ENCODE measurements around the gene PCDHGA10. TPM values are rescaled to one million over a fixed set of nuclear protein-coding genes. Genes with fewer than 3 reads are reported as not detected.

Gene PCDHGA10
- polyA plus RNA-seq, 3 donors from 2014 or later = 0.43 TPM; not detected in 2

DNA sequence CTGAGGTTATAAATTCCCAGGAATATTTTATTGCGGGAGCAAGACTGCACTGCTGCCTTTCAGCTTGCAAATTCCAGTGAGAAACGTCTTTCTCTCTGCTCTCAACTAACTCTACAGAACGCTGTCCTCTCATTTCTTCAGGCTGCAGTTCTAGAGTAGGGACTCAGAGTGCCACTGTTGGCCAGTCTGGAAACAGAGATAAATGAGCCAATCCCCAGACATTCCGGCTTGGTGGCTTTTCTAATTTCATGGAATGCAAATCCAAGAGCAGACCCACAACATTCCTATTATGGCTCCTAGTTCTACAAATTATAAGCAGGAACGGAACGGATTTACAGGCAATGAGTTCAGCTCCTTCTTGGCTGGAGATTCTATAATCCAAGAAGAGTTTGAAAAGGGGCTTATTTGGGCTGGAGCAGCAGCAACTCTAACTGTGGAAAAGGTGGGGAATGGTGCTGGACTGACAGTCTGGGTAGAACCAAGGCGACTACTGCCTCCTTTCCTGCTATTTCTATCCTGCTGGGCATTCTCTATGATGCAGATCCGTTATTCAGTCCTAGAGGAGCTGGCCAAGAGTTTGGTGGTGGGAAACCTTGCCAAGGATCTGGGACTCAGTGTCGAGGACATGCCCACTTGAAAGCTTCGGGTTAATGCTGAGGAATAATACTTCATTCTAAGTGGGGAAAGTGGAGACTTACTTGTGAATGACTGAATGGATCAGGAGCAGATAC, 26.8 kb downstream of the PCDHGA10 start:
- Mint-ChIP-seq H3K36me3 (no peaks in the 10 kb centered on the region), H3K27ac (no peak overlapping the region), H3K9me3 (peaks cover 0 to under 1% (median 0%) of the 10 kb centered on the region in 6 donors), H3K4me1 (no peaks in the 10 kb centered on the region), H3K27me3 (ENCODE audit: low read depth in 3 of 3) (peaks cover 0 to 9% (median 6%) of the 10 kb centered on the region in 3 donors), H3K4me3 (no peak overlapping the region)
- DNase-seq = no peak

DNA sequence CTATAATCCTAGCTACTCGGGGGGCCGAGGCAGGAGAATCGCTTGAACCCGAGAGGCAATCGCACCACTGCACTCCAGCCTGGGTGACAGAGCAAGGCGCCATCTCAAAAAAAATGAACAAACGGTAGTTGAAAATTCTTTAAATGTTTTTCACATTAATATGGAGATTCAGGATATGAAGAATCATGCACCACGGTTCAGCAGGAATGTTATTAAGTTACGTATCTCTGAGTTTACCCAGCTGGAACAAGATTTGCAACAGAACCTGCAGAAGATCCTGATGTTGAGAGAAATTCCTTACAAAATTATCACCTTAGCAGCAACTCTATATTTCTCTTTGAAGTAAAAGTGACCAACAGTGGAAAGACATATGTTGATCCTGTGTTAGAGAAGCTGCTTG, 27.6 kb downstream of the PCDHGA10 start:
- peaks cover 0 to 2% (median 0%) of the 10 kb centered on the region in 6 donors for H3K9me3 Mint-ChIP-seq
- H3K4me1 Mint-ChIP-seq = no peaks in the 10 kb centered on the region
- no peak overlapping the region for H3K27ac Mint-ChIP-seq
- H3K36me3 Mint-ChIP-seq = no peaks in the 10 kb centered on the region
- no peak for DNase-seq
- H3K4me3 Mint-ChIP-seq = no peak overlapping the region
- peaks cover 0 to 9% (median 5%) of the 10 kb centered on the region in 3 donors for H3K27me3 Mint-ChIP-seq (ENCODE audit: low read depth in 3 of 3)

DNA sequence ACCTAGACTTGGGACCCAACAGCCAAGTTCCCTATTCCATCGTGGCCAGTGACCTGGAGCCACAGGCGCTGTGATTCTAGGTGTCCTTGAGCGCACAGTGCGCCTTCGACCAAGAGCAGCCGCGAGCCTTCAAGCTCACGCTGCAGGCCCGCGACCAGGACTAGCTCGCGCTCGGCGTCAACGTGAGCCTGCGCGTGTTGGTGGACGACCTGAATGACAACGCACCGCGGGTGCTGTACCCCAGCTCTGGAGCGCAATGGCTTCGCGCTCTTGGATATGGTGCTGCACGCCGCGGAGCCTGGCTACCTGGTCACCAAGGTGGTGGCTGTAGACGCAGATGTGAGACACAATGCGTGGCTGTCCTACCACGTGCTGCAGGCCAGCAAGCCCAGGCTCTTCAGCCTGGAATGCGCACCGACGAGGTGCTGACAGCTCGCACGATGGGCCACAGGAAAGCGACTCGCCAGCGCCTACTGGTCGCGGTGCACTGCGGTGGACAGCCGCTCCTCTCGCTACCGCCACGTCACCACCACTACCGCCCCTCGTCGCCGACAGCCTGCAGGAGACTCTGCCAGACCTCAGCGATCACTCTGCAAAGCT, 28.9 kb downstream of the PCDHGA10 start:
- Mint-ChIP-seq H3K4me3 (no peak overlapping the region), H3K36me3 (no peaks in the 10 kb centered on the region), H3K27me3 (ENCODE audit: low read depth in 3 of 3) (peaks cover 0 to 9% (median 6%) of the 10 kb centered on the region in 3 donors), H3K27ac (no peak overlapping the region), H3K4me1 (no peaks in the 10 kb centered on the region), H3K9me3 (peaks cover 0 to 2% (median 0%) of the 10 kb centered on the region in 6 donors)
- no peak for DNase-seq

DNA sequence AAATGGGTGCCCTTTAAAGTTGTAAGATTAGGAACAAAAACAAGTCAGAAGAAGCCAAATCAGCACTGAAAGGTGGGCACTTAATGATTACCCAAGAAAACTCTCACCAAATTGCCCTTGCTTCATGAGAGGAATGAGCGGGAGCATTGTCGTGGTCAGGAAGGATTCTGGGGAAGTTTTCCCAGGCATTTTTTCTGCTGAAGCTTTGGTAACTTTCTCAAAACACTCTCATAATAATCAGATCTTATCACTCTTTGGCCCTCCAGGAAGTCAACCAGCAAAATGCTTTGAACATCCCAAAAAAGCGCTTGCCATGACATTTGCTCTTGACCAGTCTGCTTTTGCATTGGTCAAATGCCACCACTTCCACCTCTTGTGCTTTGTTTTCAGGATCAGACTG, 52.6 kb downstream of the PCDHGA10 start:
- Mint-ChIP-seq H3K36me3 (peaks cover 0 to 4% (median 0%) of the 10 kb centered on the region in 3 donors), H3K27me3 (ENCODE audit: low read depth in 3 of 3) (peaks cover 0 to 6% (median 4%) of the 10 kb centered on the region in 3 donors), H3K4me1 (no peaks in the 10 kb centered on the region), H3K9me3 (no peaks in the 10 kb centered on the region), H3K4me3 (no peak overlapping the region), H3K27ac (peak overlapping the region in 1 of 6 donors; percentile 24)
- DNase-seq = no peak

Other genes with a start within 250 kb of the PCDHGA10 start
- not detected for gene PCDHB7, start 240.3 kb upstream of the PCDHGA10 start, polyA plus RNA-seq
- not detected for gene PCDHB8, start 235.2 kb upstream of the PCDHGA10 start, polyA plus RNA-seq
- not detected for gene PCDHB16, start 230.6 kb upstream of the PCDHGA10 start, polyA plus RNA-seq
- gene PCDHB9, start 225.8 kb upstream of the PCDHGA10 start, polyA plus RNA-seq = not detected
- gene PCDHB10, start 220.6 kb upstream of the PCDHGA10 start, polyA plus RNA-seq = not detected
- gene PCDHB11, start 213.4 kb upstream of the PCDHGA10 start, polyA plus RNA-seq = not detected
- gene PCDHB12, start 204.3 kb upstream of the PCDHGA10 start, polyA plus RNA-seq = not detected
- not detected for gene PCDHB13, start 199.1 kb upstream of the PCDHGA10 start, polyA plus RNA-seq
- gene PCDHB14, start 189.6 kb upstream of the PCDHGA10 start, polyA plus RNA-seq = not detected
- under 1 TPM in 1 of 3 donors, not detected in 2; 0.16 TPM for gene PCDHB15, start 167.6 kb upstream of the PCDHGA10 start, polyA plus RNA-seq
- not detected for gene SLC25A2, start 108.9 kb upstream of the PCDHGA10 start, polyA plus RNA-seq
- 100 to 1,000 TPM; 136 to 191 (median 151) TPM for gene TAF7, start 92.2 kb upstream of the PCDHGA10 start, polyA plus RNA-seq
- gene PCDHGA1, start 82.5 kb upstream of the PCDHGA10 start, polyA plus RNA-seq = not detected
- gene PCDHGA2, start 74.2 kb upstream of the PCDHGA10 start, polyA plus RNA-seq = not detected
- under 1 TPM in 1 of 3 donors, not detected in 2; 0.11 TPM for gene PCDHGA3, start 69.2 kb upstream of the PCDHGA10 start, polyA plus RNA-seq
- not detected for gene PCDHGB1, start 62.9 kb upstream of the PCDHGA10 start, polyA plus RNA-seq
- gene PCDHGA4, start 58.0 kb upstream of the PCDHGA10 start, polyA plus RNA-seq = under 1 TPM in 2 of 3 donors, not detected in 1; 0.10 to 0.11 TPM
- not detected for gene PCDHGB2, start 53.0 kb upstream of the PCDHGA10 start, polyA plus RNA-seq
- gene PCDHGA5, start 48.8 kb upstream of the PCDHGA10 start, polyA plus RNA-seq = not detected
- under 1 TPM in 2 of 3 donors, not detected in 1; 0.06 to 0.15 TPM for gene PCDHGB3, start 42.7 kb upstream of the PCDHGA10 start, polyA plus RNA-seq
- gene PCDHGA6, start 39.1 kb upstream of the PCDHGA10 start, polyA plus RNA-seq = not detected
- gene PCDHGA7, start 30.2 kb upstream of the PCDHGA10 start, polyA plus RNA-seq = not detected
- under 1 TPM in 1 of 3 donors, not detected in 2; 0.13 TPM for gene PCDHGB4, start 25.3 kb upstream of the PCDHGA10 start, polyA plus RNA-seq
- gene PCDHGA8, start 20.4 kb upstream of the PCDHGA10 start, polyA plus RNA-seq = under 1 TPM in 1 of 3 donors, not detected in 2; 0.07 TPM
- gene PCDHGB5, start 15.0 kb upstream of the PCDHGA10 start, polyA plus RNA-seq = 1 to 10 TPM in 2 of 3 donors, under 1 TPM in 1; 0.36 to 2.1 (median 2.0) TPM
- gene PCDHGA9, start 10.2 kb upstream of the PCDHGA10 start, polyA plus RNA-seq = under 1 TPM in 1 of 3 donors, not detected in 2; 0.04 TPM
- 1 to 10 TPM in 1 of 3 donors, under 1 TPM in 1, not detected in 1; 0.38 to 1.9 TPM for gene PCDHGB6, start 5.0 kb upstream of the PCDHGA10 start, polyA plus RNA-seq
- under 1 TPM in 1 of 3 donors, not detected in 2; 0.13 TPM for gene PCDHGB7, start 4.7 kb downstream of the PCDHGA10 start, polyA plus RNA-seq
- under 1 TPM in 1 of 3 donors, not detected in 2; 0.11 TPM for gene PCDHGA11, start 8.1 kb downstream of the PCDHGA10 start, polyA plus RNA-seq
- under 1 TPM in 1 of 3 donors, not detected in 2; 0.25 TPM for gene PCDHGA12, start 17.5 kb downstream of the PCDHGA10 start, polyA plus RNA-seq
- 1 to 10 TPM in 1 of 3 donors, under 1 TPM in 2; 0.63 to 1.3 (median 0.77) TPM for gene PCDHGC3, start 63.0 kb downstream of the PCDHGA10 start, polyA plus RNA-seq
- not detected for gene PCDHGC4, start 72.0 kb downstream of the PCDHGA10 start, polyA plus RNA-seq
- gene PCDHGC5, start 76.1 kb downstream of the PCDHGA10 start, polyA plus RNA-seq = not detected
- gene DIAPH1, start 206.0 kb downstream of the PCDHGA10 start, polyA plus RNA-seq = 100 to 1,000 TPM; 108 to 187 (median 123) TPM
- gene HDAC3, start 223.9 kb downstream of the PCDHGA10 start, polyA plus RNA-seq = 100 to 1,000 TPM in 1 of 3 donors, 10 to 100 TPM in 2; 71.5 to 140 (median 80.6) TPM
- 1 to 10 TPM; 1.0 to 3.1 (median 1.5) TPM for gene RELL2, start 224.0 kb downstream of the PCDHGA10 start, polyA plus RNA-seq
- gene FCHSD1, start 238.4 kb downstream of the PCDHGA10 start, polyA plus RNA-seq = 10 to 100 TPM in 2 of 3 donors, 1 to 10 TPM in 1; 5.9 to 14.7 (median 10.9) TPM